ENCODE results near the gene ZCWPW2. TPM values are rescaled to one million over a fixed set of nuclear protein-coding genes. Genes with fewer than 3 reads are reported as not detected.

The ZCWPW2 gene
- total and polyA plus RNA-seq, 9 of the 15 experiments (the other 6 are each of a cell fraction or from before 2014, with no cell fraction given): 0.10 to 0.77 (median 0.44) TPM

DNA sequence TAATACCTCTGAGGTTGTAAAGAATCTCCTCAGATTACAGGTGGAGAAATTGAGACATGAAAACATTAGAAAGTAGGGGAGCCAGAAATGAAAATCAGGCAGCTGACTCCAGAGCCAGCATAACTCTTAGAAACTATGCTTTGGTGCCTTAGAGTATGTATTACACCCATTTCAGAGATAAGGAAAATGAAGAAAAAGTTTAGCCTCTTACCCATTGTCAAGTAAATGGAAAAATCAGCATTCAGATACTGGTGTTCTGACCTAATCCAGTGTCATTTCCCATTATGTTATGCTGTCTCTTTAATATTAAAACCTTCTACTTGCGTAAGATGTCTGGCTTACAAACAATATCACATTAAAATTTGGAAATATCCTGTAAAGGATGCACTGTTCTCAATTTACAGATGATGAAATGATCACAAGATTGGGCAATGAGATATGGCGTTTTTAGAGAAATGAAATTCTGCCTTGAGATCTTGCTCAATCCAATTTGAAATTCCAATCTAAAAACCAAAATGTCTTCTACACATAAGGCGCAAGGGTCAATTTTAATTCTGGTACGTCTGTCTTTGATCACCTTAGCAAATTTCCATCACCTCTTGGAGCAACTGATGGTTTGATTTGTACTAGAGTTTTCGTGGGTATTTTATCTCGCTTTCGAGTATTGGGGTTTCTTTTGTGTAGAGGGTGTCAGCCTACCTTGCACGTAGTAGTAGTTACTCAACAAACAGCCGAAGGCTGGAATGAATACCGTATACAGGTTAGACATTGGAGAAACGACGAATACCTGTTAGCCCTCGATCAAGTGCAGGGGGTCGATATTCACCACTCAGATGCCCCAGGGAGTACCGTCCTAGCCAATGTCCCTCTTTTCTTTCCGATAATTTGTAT is 902 bp upstream of the ZCWPW2 start:
- POLR2A ChIA-PET: interaction anchor here (0.7 to 1.9 kb wide), 8 partner anchors 11 to 80 kb away, joined by 3 to 8 read pairs (median 4); no protein-coding TSS in a partner anchor
- peak; percentile 64 for FAIRE-seq
- peak overlapping the region; percentile 97 for H2AFZ ChIP-seq (ENCODE audit: low read depth, low read length)
- BruUV-seq (replicated peaks): no TSS peak
- H3K4me3 ChIP-seq: peak overlapping the region; percentile 65
- H3K27me3 ChIP-seq (ENCODE audit: control insufficient read depth in 2 of 2, insufficient read depth in 2 of 2, low read length in 2 of 2): no peaks in the 10 kb centered on the region
- H4K20me1 ChIP-seq (replicated peaks; ENCODE audit: control insufficient read depth, insufficient read depth, low read length): no peaks in the 10 kb centered on the region
- H3K79me2 ChIP-seq (ENCODE audit: control insufficient read depth, insufficient read depth, low read length): peaks cover 72% of the 10 kb centered on the region
- peak overlapping the region; percentile 91 for H3K4me2 ChIP-seq (ENCODE audit: insufficient read depth, low read length)
- ATAC-seq: peak; percentile 2; the same call in 2 of the 3 replicates
- peak overlapping the region; percentile 91 to 95 for H3K9ac ChIP-seq (ENCODE audit: insufficient read depth in 1 of 2, low read depth in 2 of 2, low read length in 2 of 2)
- no peaks in the 10 kb centered on the region for H3K9me1 ChIP-seq (ENCODE audit: control insufficient read depth, insufficient read depth, low read length)
- TF ChIP-seq RBM25 (IDR thresholded peaks at IDR 0.05; ENCODE audit: low read depth, low read length, severe bottlenecking): peak; percentile 62
- peak; percentile 10; the same call in 1 of the 2 replicates for TF ChIP-seq SMARCA4 (IDR thresholded peaks at IDR 0.05)
- 0 out of 2 replicates have a peak, but pooled peaks have one; percentile 1 for TF ChIP-seq TCF3 (CRISPR knock-in tag; IDR thresholded peaks at IDR 0.05)
- no peak for TF ChIP-seq ASH1L (IDR thresholded peaks at IDR 0.05; ENCODE audit: borderline replicate concordance, low read depth, partially characterized antibody)
- no peak for TF ChIP-seq ZEB2 (IDR thresholded peaks at IDR 0.05)
- TF ChIP-seq KDM1A (IDR thresholded peaks at IDR 0.05): peak in 1 of 2 experiments; percentile 37; a peak in 1 of 4 replicates
- TF ChIP-seq ATF3 (IDR thresholded peaks at IDR 0.05): peak; percentile 64
- TF ChIP-seq ATF3 (CRISPR knock-in tag; conservative IDR thresholded peaks at IDR 0.05): no peak
- no peak for TF ChIP-seq BRF2 (IDR thresholded peaks at IDR 0.05; ENCODE audit: borderline replicate concordance, insufficient read depth, insufficient read length)
- no peak for TF ChIP-seq POLR2A (conservative IDR thresholded peaks at IDR 0.05)
- TF ChIP-seq CEBPB (tag; IDR thresholded peaks at IDR 0.05): peak; percentile 96
- TF ChIP-seq CEBPG (CRISPR knock-in tag; IDR thresholded peaks at IDR 0.05): peak; percentile 54
- peak; percentile 90 to 97 for TF ChIP-seq CEBPG (tag; conservative IDR thresholded peaks at IDR 0.05 in 1 of 2, IDR thresholded peaks at IDR 0.05 in 1 of 2)
- peak overlapping the region; percentile 99 for H3K27ac ChIP-seq (ENCODE audit: extremely low read depth, low read depth, low read length)
- WGBS (ENCODE audit: insufficient coverage, low coverage, missing lambda C conversion rate): 2% methylated on average over 16 of the region's 16 CpGs
- intact Hi-C loops (cut with micrococcal nuclease): loop anchor here (2.0 kb wide), 1 partner anchor 107 kb away; the partner anchor contains the start of gene CMC1
- peaks cover 6% of the 10 kb centered on the region; the same call in 1 of the 3 replicates for H3K36me3 ChIP-seq (ENCODE audit: control insufficient read depth, insufficient read depth, low read length)
- peaks cover 4 to 10% of the 10 kb centered on the region in 2 experiments; a peak in 3 of 5 replicates for H3K4me1 ChIP-seq (replicated peaks in 1 of 2; ENCODE audit: control insufficient read depth in 2 of 2, insufficient read depth in 2 of 2, low read length in 2 of 2)
- peak; percentile 7 to 20 (median 10) for DNase-seq (ENCODE audit: extremely low read depth in 1 of 4, low spot score in 3 of 4)
- CTCF ChIA-PET (ENCODE audit: low intra/inter-chr PET ratio): no interaction called here
- no peaks in the 10 kb centered on the region for H3K9me3 ChIP-seq (replicated peaks; ENCODE audit: control insufficient read depth, insufficient read depth, low read depth, low read length)
- in situ Hi-C loops (cut with MboI): no loop called here
